ENCODE measurements around the gene LAMC1.

- TF ChIP-seq CTCF (IDR thresholded peaks at IDR 0.05) (no peak), POLR2A (IDR thresholded peaks at IDR 0.05) (no peak)
These were observed 9.1 kb downstream of the LAMC1 start for GRCh38 chr1:183032122-183032921.

All from lower leg skin (tissue), 3 donors.